GM12878 (cell line): Measurements from ENCODE around the gene NFATC1.

ENCODE experiments used
- MXI1 ChIP-seq: fragments of 150-350 bp; IDR thresholded peaks from 2 replicates; pipeline ENCODE4 v1.6.1; 2011; ENCODE audit warnings: low read depth, mild to moderate bottlenecking, inconsistent platforms, low read length, improper control_type of control experiment
- POLR2A ChIP-seq: IDR thresholded peaks from 2 replicates; pipeline ENCODE4 v1.6.1; 2011; ENCODE audit warnings: low read depth, mild to moderate bottlenecking, low read length

DNA sequence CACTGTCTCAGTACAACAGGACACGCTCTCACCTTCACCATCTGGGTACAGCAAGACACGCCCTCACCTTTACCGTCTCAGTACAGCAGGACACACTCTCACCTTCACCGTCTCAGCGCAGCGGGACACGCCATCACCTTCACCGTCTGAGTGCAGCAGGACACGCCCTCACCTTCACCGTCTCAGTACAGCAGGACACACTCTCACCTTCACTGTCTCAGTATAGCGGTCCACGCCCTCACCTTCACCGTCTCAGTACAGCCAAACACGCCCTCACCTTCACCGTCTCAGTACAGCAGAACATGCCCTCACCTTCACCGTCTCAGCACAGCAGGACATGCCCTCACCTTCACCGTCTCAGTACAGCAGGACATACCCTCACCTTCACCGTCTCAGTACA, 174.0 kb downstream of the NFATC1 start:
- TF ChIP-seq POLR2A (no peak), MXI1 (no peak)
